Measurements from ENCODE around the gene ADGRB2. TPM values are rescaled to one million over a fixed set of nuclear protein-coding genes. Genes with fewer than 3 reads are reported as not detected.

ADGRB2 gene
- total and polyA plus RNA-seq, 12 donors, result 0.91 to 17.9 (median 8.6) TPM

GRCh38 chr1:31762323-31762722 lies 1.8 kb downstream of the ADGRB2 start:
- peaks cover 0 to 70% (median 20%) of the 10 kb centered on the region in 7 donors for H3K27me3 ChIP-seq
- no peak overlapping the region for H3K27ac ChIP-seq
- H3K4me1 ChIP-seq, result peaks cover 14 to 42% (median 32%) of the 10 kb centered on the region in 9 donors
- no peak for DNase-seq
- TF ChIP-seq, protein P1, sequence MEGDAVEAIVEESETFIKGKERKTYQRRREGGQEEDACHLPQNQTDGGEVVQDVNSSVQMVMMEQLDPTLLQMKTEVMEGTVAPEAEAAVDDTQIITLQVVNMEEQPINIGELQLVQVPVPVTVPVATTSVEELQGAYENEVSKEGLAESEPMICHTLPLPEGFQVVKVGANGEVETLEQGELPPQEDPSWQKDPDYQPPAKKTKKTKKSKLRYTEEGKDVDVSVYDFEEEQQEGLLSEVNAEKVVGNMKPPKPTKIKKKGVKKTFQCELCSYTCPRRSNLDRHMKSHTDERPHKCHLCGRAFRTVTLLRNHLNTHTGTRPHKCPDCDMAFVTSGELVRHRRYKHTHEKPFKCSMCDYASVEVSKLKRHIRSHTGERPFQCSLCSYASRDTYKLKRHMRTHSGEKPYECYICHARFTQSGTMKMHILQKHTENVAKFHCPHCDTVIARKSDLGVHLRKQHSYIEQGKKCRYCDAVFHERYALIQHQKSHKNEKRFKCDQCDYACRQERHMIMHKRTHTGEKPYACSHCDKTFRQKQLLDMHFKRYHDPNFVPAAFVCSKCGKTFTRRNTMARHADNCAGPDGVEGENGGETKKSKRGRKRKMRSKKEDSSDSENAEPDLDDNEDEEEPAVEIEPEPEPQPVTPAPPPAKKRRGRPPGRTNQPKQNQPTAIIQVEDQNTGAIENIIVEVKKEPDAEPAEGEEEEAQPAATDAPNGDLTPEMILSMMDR (IDR thresholded peaks at IDR 0.05), result no peak
- no peaks in the 10 kb centered on the region for H3K36me3 ChIP-seq
- no peaks in the 10 kb centered on the region for H3K9me3 ChIP-seq
- H3K4me3 ChIP-seq, result peak overlapping the region in 7 of 10 donors; percentile 51 to 69 (median 58)
- intact Hi-C loops (cut with DNase I), result loop anchor here in 2 of 10 donors (2.0 kb wide), 1 partner anchor 26 kb away; no protein-coding TSS in a partner anchor
- ATAC-seq, result no peak
- 33 to 39% methylated on average over 7 of the region's 7 CpGs for WGBS, 2 donors

DNA sequence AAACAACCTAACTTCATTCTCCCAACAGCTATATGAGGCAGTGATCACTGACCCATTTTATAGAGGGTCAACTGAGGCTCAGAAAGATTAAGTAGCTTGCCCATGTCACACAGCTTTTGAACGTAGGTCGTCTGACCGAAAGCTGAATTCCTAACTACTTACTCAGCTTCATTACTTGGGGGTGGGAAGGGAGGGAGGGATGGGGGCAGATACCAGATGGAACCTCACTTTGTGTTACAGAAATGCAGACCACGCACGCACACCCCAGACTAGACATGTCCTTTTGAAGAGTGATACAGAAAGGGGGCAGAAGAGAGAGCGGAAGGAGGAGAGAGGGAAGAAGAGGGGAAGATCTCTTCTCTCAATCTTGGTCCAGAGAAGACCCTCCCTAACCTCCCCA lies 2.3 kb downstream of the ADGRB2 start:
- DNase-seq, result no peak
- Histone ChIP-seq H3K27ac (no peak overlapping the region), H3K9me3 (no peaks in the 10 kb centered on the region), H3K27me3 (peaks cover 0 to 66% (median 20%) of the 10 kb centered on the region in 7 donors), H3K36me3 (no peaks in the 10 kb centered on the region), H3K4me3 (no peak overlapping the region), H3K4me1 (peaks cover 14 to 42% (median 32%) of the 10 kb centered on the region in 9 donors)
- TF ChIP-seq, protein P1 (IDR thresholded peaks at IDR 0.05), result no peak
- WGBS, 2 donors, result 79 to 84% methylated on average over 6 of the region's 6 CpGs
- intact Hi-C loops (cut with DNase I), result loop anchor here in 2 of 10 donors (2.0 kb wide), 1 partner anchor 27 kb away; no protein-coding TSS in a partner anchor
- ATAC-seq, result no peak

- H3K27ac ChIP-seq, result peak overlapping the region in 4 of 10 donors; percentile 32 to 63 (median 47)
- H3K27me3 ChIP-seq, result peaks cover 0 to 60% (median 20%) of the 10 kb centered on the region in 7 donors
- TF ChIP-seq, protein P1 (IDR thresholded peaks at IDR 0.05), result no peak
- H3K36me3 ChIP-seq, result no peaks in the 10 kb centered on the region
- no peaks in the 10 kb centered on the region for H3K9me3 ChIP-seq
- H3K4me3 ChIP-seq, result peak overlapping the region; percentile 32 to 75 (median 60)
- 4 to 5% methylated on average over 63 of the region's 63 CpGs for whole genome bisulfite sequencing, 2 donors
- peak; percentile 20 to 77 (median 64) for ATAC-seq
- DNase-seq, result peak; percentile 54 to 60
- H3K4me1 ChIP-seq, result peaks cover 14 to 46% (median 38%) of the 10 kb centered on the region in 9 donors
- intact Hi-C loops (cut with DNase I), result no loop called here
Observed at GRCh38 chr1:31760471-31761470, 3.4 kb downstream of the ADGRB2 start.

- H3K27ac ChIP-seq, result no peak overlapping the region
- ATAC-seq, result no peak
- intact Hi-C loops (cut with DNase I), result no loop called here
- no peaks in the 10 kb centered on the region for H3K36me3 ChIP-seq
- DNase-seq, result no peak
- 84 to 88% methylated on average over 10 of the region's 10 CpGs for whole genome bisulfite sequencing, 2 donors
- no peaks in the 10 kb centered on the region for H3K9me3 ChIP-seq
- peaks cover 11 to 53% (median 38%) of the 10 kb centered on the region in 9 donors for H3K4me1 ChIP-seq
- H3K27me3 ChIP-seq, result peaks cover 0 to 47% (median 12%) of the 10 kb centered on the region in 7 donors
- TF ChIP-seq, protein P1 (IDR thresholded peaks at IDR 0.05), result no peak
- H3K4me3 ChIP-seq, result no peak overlapping the region
Observed at GRCh38 chr1:31759298-31760023, 4.7 kb downstream of the ADGRB2 start.

Data from heart right ventricle (tissue), 16 donors.